Parathyroid adenoma (tissue), 2 donors: ENCODE measurements around the gene TCF3.

Experiments
- H2AFZ ChIP-seq: fragments of 300-600 bp; sonication (generic); one replicate; pipeline ENCODE4 v1.7.0; 2017; ENCODE audit warnings: antibody characterized with exemption, mild to moderate bottlenecking
- H3K27ac ChIP-seq: fragments of 300-600 bp; sonication (generic); one replicate; pipeline ENCODE4 v1.7.0; 2017
- H3K27me3 ChIP-seq: fragments of 300-600 bp; sonication (generic); one replicate; pipeline ENCODE4 v1.7.0; 2017; ENCODE audit warnings: low read length; ENCODE audit not compliant: control insufficient read depth, insufficient read depth
- H3K36me3 ChIP-seq: fragments of 300-600 bp; sonication (generic); one replicate; pipeline ENCODE4 v1.7.0; 2017; ENCODE audit warnings: low read length; ENCODE audit not compliant: control insufficient read depth, insufficient read depth
- H3K4me1 ChIP-seq: fragments of 300-600 bp; sonication (generic); one replicate; pipeline ENCODE4 v1.7.0; 2017; ENCODE audit warnings: control low read depth
- H3K4me2 ChIP-seq: fragments of 300-600 bp; sonication (generic); one replicate; pipeline ENCODE4 v1.7.0; 2017; ENCODE audit warnings: low read length
- H3K4me3 ChIP-seq: fragments of 300-600 bp; sonication (generic); one replicate; pipeline ENCODE4 v1.7.0; 2017; ENCODE audit warnings: low read depth, low read length
- H3K79me2 ChIP-seq: fragments of 300-600 bp; sonication (generic); one replicate; pipeline ENCODE4 v1.7.0; 2017; ENCODE audit warnings: control low read depth
- H3K9ac ChIP-seq: fragments of 300-600 bp; sonication (generic); one replicate; pipeline ENCODE4 v1.7.0; 2017; ENCODE audit warnings: mild to moderate bottlenecking
- H3K9me3 ChIP-seq: fragments of 300-600 bp; sonication (generic); one replicate; pipeline ENCODE4 v1.7.0; 2017; ENCODE audit warnings: low read length; ENCODE audit not compliant: control insufficient read depth
- CTCF ChIP-seq: fragments of 300-600 bp; sonication (generic); IDR thresholded peaks from one replicate; pipeline ENCODE4 v1.7.0; 2017; ENCODE audit warnings: antibody characterized with exemption, mild to moderate bottlenecking
- donor health status: primary hyperparathyroidism.

TCF3 gene

DNA sequence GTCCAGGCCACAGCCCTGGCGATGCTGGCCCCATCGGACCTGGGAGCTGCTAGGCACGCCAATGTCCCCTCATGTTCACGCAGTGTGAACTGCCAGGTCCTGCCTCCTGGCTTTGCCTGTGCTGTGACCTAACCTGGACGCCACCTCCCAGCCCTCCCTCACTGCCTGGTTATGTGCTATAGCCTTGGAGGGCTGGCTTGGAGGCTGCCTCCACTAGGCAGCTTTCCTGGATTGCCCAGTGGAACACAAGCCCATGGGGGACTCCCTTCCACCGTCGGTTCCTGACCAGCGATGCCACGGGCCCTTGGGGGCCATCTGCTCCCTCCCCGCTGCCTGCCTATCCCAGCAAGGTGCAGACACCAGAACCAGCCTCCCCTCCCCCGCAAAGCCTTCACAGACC is 31.9 kb downstream of the TCF3 start:
- Histone ChIP-seq H3K4me3 (no peak overlapping the region), H3K27me3 (no peaks in the 10 kb centered on the region), H3K4me2 (no peak overlapping the region), H3K4me1 (no peaks in the 10 kb centered on the region), H3K36me3 (no peaks in the 10 kb centered on the region), H3K27ac (no peak overlapping the region), H2AFZ (no peak overlapping the region), H3K79me2 (no peaks in the 10 kb centered on the region), H3K9me3 (no peaks in the 10 kb centered on the region), H3K9ac (no peak overlapping the region)
- no peak for TF ChIP-seq CTCF

GRCh38 chr19:1619703-1620102 is 32.7 kb downstream of the TCF3 start:
- Histone ChIP-seq H3K9me3 (no peaks in the 10 kb centered on the region), H2AFZ (no peak overlapping the region), H3K36me3 (no peaks in the 10 kb centered on the region), H3K79me2 (no peaks in the 10 kb centered on the region), H3K27ac (no peak overlapping the region), H3K27me3 (no peaks in the 10 kb centered on the region), H3K4me1 (no peaks in the 10 kb centered on the region), H3K4me3 (no peak overlapping the region), H3K9ac (no peak overlapping the region), H3K4me2 (no peak overlapping the region)
- no peak for TF ChIP-seq CTCF

DNA sequence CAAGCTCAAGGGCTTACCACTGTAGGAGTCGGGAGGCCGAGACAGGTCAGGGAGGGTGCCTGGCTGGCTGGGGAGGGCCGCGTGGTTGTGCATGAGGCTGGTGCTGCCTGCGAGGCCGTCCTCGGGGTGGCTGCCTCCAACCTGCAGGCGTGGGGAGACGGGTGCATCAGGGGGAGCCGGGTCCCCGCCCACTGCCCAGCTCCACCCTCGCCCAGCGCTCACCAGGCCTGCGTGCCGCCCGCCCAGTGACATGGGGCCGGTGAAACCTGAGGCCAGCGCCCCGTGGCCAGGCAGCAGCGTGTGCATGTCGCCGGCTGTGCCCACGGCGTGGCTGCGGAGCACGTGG is 33.3 kb downstream of the TCF3 start:
- H3K9me3 ChIP-seq, result no peaks in the 10 kb centered on the region
- H3K9ac ChIP-seq, result no peak overlapping the region
- H3K4me2 ChIP-seq, result no peak overlapping the region
- H2AFZ ChIP-seq, result no peak overlapping the region
- H3K4me1 ChIP-seq, result no peaks in the 10 kb centered on the region
- no peak overlapping the region for H3K4me3 ChIP-seq
- TF ChIP-seq CTCF, result no peak
- no peaks in the 10 kb centered on the region for H3K79me2 ChIP-seq
- no peaks in the 10 kb centered on the region for H3K36me3 ChIP-seq
- H3K27ac ChIP-seq, result no peak overlapping the region
- H3K27me3 ChIP-seq, result no peaks in the 10 kb centered on the region

GRCh38 chr19:1618157-1619093 is 34.0 kb downstream of the TCF3 start:
- peak; percentile 25 for TF ChIP-seq CTCF
- Histone ChIP-seq H2AFZ (no peak overlapping the region), H3K79me2 (no peaks in the 10 kb centered on the region), H3K4me3 (no peak overlapping the region), H3K4me1 (no peaks in the 10 kb centered on the region), H3K27ac (no peak overlapping the region), H3K9ac (no peak overlapping the region), H3K4me2 (no peak overlapping the region), H3K27me3 (no peaks in the 10 kb centered on the region), H3K36me3 (no peaks in the 10 kb centered on the region), H3K9me3 (no peaks in the 10 kb centered on the region)

- no peak for TF ChIP-seq CTCF
- Histone ChIP-seq H3K9ac (no peak overlapping the region), H3K79me2 (no peaks in the 10 kb centered on the region), H3K9me3 (no peaks in the 10 kb centered on the region), H3K4me1 (no peaks in the 10 kb centered on the region), H3K4me2 (no peak overlapping the region), H3K27me3 (no peaks in the 10 kb centered on the region), H3K27ac (no peak overlapping the region), H3K36me3 (no peaks in the 10 kb centered on the region), H3K4me3 (no peak overlapping the region), H2AFZ (no peak overlapping the region)
Observed at GRCh38 chr19:1616875-1617274, 35.5 kb downstream of the TCF3 start.
